Measurements from ENCODE around the gene COQ3.

COQ3 gene

GRCh38 chr6:99362678-99363268, 31.2 kb downstream of the COQ3 start:
- no peak overlapping the region for H3K4me3 ChIP-seq (ENCODE audit: control insufficient read depth, low read depth, low read length)
- DNase-seq (ENCODE audit: low read depth) = no peak
- no peak for TF ChIP-seq CTCF (IDR thresholded peaks at IDR 0.05; ENCODE audit: control insufficient read depth, insufficient read depth, low read depth, low read length, missing control alignments)

- TF ChIP-seq CTCF (IDR thresholded peaks at IDR 0.05; ENCODE audit: control insufficient read depth, insufficient read depth, low read depth, low read length, missing control alignments) = no peak
- H3K4me3 ChIP-seq (ENCODE audit: control insufficient read depth, low read depth, low read length) = no peak overlapping the region
- no peak for DNase-seq (ENCODE audit: low read depth)
These were observed 34.2 kb downstream of the COQ3 start for GRCh38 chr6:99359800-99360199.

GRCh38 chr6:99356641-99357040, 37.4 kb downstream of the COQ3 start:
- TF ChIP-seq CTCF (IDR thresholded peaks at IDR 0.05; ENCODE audit: control insufficient read depth, insufficient read depth, low read depth, low read length, missing control alignments) = no peak
- no peak for DNase-seq (ENCODE audit: low read depth)
- H3K4me3 ChIP-seq (ENCODE audit: control insufficient read depth, low read depth, low read length) = no peak overlapping the region

- TF ChIP-seq CTCF (IDR thresholded peaks at IDR 0.05; ENCODE audit: control insufficient read depth, insufficient read depth, low read depth, low read length, missing control alignments) = no peak
- DNase-seq (ENCODE audit: low read depth) = no peak
- no peak overlapping the region for H3K4me3 ChIP-seq (ENCODE audit: control insufficient read depth, low read depth, low read length)
These were observed 39.0 kb downstream of the COQ3 start for GRCh38 chr6:99354983-99355382.

GRCh38 chr6:99353126-99353525, 40.9 kb downstream of the COQ3 start:
- H3K4me3 ChIP-seq (ENCODE audit: control insufficient read depth, low read depth, low read length) = no peak overlapping the region
- no peak for TF ChIP-seq CTCF (IDR thresholded peaks at IDR 0.05; ENCODE audit: control insufficient read depth, insufficient read depth, low read depth, low read length, missing control alignments)
- no peak for DNase-seq (ENCODE audit: low read depth)

- no peak for DNase-seq (ENCODE audit: low read depth)
- H3K4me3 ChIP-seq (ENCODE audit: control insufficient read depth, low read depth, low read length) = no peak overlapping the region
These were observed 43.4 kb downstream of the COQ3 start for GRCh38 chr6:99350573-99350972.

More at GRCh38 chr6:99350573-99350972, 43.4 kb downstream of the COQ3 start:
- no peak for TF ChIP-seq CTCF (IDR thresholded peaks at IDR 0.05; ENCODE audit: control insufficient read depth, insufficient read depth, low read depth, low read length, missing control alignments)

Data from AG09309 (cell line).